Measurements from ENCODE around the gene L1TD1.

DNA sequence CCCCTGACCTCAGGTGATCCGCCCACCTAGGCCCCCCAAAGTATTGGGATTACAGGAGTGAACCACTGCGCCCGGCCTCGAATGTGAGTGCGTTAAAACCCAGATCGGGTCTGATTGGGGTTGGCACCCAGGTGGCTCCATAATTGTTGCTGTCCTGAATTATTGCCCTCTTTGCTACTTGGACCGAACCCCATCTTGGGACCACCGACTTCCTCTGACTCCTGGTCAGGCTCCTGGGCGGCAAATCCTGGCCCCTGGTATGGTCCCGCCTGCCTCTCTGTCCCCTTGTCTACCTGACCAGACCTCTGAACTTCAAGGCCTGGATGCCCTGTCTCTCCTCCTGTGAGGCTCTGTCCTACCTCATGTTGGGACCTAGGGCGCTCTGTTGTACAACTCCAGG is 32.8 kb downstream of the L1TD1 start:
- TF ChIP-seq, protein P1, sequence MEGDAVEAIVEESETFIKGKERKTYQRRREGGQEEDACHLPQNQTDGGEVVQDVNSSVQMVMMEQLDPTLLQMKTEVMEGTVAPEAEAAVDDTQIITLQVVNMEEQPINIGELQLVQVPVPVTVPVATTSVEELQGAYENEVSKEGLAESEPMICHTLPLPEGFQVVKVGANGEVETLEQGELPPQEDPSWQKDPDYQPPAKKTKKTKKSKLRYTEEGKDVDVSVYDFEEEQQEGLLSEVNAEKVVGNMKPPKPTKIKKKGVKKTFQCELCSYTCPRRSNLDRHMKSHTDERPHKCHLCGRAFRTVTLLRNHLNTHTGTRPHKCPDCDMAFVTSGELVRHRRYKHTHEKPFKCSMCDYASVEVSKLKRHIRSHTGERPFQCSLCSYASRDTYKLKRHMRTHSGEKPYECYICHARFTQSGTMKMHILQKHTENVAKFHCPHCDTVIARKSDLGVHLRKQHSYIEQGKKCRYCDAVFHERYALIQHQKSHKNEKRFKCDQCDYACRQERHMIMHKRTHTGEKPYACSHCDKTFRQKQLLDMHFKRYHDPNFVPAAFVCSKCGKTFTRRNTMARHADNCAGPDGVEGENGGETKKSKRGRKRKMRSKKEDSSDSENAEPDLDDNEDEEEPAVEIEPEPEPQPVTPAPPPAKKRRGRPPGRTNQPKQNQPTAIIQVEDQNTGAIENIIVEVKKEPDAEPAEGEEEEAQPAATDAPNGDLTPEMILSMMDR (conservative IDR thresholded peaks at IDR 0.05 in 1 of 2, IDR thresholded peaks at IDR 0.05 in 1 of 2; ENCODE audit: extremely low read depth in 1 of 2, insufficient read depth in 1 of 2, low read depth in 1 of 2, low read length in 2 of 2), result no peak
- no peak for TF ChIP-seq EZH2 (IDR thresholded peaks at IDR 0.05; ENCODE audit: borderline replicate concordance, low read length)

All from mammary epithelial cell (primary cell).